Activated CD8-positive, alpha-beta memory T cell treated with anti-CD3 and anti-CD28 coated beads, Interleukin-2, amount 50 U/mL, for 4 hours (primary cell): Measurements from ENCODE around the gene NTNG1.
A peak's percentile ranks its signal among the peaks of the same experiment; 100 is the strongest.
"Not testable (repeated sequence)": the region's sequence is repeated elsewhere in the genome, so short reads cannot be mapped to it uniquely, and the experiment has no call there.

Experiments used
- DNase-seq: peaks from one replicate; pipeline ENCODE4 v3.0.0-alpha.2; 2020

NTNG1 gene

GRCh38 chr1:107140703-107141490 lies at the start of gene NTNG1:
NTNG1 (plus strand) TSS chr1:107141039.
- DNase-seq = peak; percentile 36

GRCh38 chr1:107091418-107091817 lies 49.4 kb upstream of the NTNG1 start:
- DNase-seq = no peak

DNA sequence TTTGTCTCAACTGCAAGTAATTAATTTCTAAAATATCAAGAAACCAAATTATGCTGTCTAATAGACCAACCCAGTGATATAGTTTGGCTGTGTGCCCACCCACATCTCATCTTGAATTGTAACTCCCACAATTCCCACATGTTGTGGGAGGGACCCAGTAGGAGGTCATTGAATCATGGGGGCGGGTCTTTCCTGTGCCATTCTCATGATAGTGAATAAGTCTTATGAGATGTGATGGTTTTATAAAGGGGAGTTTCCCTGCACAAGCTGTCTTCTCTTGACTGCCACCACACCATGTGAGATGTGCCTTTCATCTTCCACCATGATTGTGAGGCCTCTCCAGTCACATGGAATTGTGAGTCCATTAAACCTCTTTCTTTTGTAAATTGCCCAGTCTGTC lies 47.4 kb upstream of the NTNG1 start:
- not testable (repeated sequence) for DNase-seq

DNA sequence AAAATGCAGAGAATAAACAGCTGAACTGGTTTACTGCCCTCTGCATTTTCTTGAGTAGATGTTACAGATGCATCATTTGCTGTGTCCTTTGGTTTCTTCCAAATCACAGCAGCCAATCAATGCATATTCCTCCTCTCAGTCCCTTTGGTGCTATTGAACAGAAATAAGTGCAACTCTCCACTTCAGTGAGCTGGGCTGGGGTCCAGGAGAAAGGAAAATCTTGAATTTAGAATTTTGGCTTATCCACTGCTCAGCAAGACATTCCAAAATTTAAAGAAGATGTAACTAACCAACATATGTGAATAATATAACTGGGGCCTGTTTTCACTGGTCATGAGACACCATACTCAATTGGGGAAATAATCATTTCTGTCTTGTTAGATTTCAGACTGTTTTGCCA lies 45.2 kb upstream of the NTNG1 start:
- no peak for DNase-seq

DNA sequence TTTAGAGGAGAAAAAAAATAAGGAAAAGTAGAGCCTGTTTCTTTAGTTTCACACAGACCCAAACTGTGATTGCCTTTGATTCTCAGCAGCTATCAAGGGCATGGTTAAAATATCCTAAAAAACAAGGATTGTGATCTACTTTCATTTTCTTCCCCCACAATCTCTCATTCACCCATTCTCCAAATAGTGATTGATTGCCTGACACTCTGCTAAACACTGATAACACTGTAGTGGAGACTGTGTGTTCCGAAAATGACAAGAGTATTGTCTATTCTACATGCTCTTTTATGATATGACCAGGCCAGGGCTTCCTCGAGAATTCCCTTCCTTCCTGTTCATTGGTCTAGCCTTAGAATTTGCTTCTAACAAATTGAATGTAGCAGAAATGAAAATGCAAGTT lies 44.1 kb upstream of the NTNG1 start:
- no peak for DNase-seq

- DNase-seq = no peak
These were observed 41.9 kb upstream of the NTNG1 start for GRCh38 chr1:107098961-107099360.

DNA sequence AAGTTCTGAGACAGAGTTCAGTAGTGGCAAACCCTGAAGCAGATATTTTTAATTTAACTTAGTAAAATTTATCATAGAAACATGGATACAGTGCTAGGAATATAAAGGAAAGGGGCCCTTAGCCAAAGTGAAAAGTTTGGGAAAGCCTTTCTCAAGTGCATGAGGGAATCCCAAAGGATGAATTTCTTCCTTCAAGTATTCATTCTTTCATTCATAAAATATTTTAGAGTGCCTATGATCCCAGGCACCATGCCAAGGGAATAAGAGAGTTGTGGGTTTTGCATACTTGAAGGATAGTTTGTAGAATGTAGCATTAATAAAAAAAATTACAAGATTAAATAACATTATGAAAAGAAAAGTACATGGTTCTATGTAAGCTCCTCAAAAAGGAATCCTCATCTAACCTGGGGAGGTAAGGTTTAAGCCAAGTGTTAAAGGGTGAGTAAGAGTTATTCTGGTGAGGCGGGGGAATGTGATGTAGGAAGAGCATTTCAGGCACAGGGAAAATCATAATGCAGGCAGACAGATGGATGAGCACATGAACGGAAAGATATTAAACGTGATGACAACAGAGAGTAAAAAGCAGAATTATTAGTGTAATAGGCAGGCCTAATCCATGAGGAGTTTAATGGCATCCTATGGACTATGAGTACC lies 40.4 kb upstream of the NTNG1 start:
- no peak for DNase-seq

- no peak for DNase-seq
These were observed 34.9 kb upstream of the NTNG1 start for GRCh38 chr1:107105914-107106313.

DNA sequence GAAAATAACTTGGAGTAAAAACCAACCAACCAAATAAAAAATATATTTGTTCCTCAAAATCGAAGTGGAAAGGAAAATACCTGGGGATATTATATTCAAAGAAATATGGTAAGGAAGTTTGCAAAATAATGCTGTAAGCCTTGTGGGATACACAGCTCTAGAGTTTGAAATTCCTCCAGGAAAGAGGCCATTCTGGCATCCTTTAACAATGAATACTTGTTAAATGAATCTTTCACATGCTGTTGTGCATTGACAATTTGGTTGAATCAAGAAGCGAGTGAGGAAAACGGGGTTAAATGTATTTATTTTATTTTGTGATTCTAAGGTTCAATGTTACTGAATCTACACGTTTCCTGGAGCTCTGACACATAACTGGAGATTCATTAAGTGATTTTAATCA lies 30.5 kb upstream of the NTNG1 start:
- DNase-seq = no peak

- DNase-seq = no peak
These were observed 24.5 kb upstream of the NTNG1 start for GRCh38 chr1:107116306-107116790.

DNA sequence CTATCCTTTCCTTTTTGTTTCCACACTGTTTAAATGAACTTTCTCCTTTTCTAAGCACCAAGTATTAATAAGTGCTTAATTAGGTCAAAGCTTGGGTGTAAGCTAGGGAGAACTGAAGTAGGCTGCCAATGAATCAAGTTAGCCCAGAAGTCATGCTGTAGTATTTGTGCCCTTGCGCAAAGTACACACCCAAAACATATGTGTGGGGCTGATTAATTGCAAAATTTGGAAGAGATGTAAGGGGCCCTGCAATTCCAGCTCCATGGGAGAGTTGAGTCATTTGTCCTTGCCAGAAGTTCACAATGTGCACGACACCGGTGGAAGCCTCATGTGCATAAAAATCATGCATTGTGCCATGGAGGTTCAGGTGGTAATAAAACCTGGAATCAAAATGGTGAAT lies 18.6 kb upstream of the NTNG1 start:
- DNase-seq = no peak

- DNase-seq = no peak
These were observed 17.1 kb upstream of the NTNG1 start for GRCh38 chr1:107123741-107124140.

GRCh38 chr1:107124694-107125093 lies 16.1 kb upstream of the NTNG1 start:
- DNase-seq = no peak

DNA sequence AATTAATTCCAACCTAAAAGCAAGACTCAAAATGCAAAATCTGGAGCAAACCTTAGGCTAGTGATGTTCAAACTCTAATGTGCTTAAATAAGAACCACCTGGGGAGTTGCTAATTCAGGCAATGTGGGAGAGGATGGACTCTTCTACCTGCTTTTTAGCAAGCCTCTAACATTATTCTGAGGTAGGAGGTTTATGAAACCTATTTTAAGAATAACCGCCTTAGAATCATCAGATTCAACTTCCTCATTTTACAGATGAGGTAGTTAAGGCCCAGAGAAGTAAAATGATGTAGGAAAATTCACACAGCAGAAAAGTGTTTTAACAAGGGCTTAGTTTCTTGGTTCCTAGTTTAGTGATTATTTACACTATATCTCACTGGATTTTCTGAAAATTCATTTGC lies 8.6 kb upstream of the NTNG1 start:
- DNase-seq = no peak

GRCh38 chr1:107132780-107133179 lies 8.1 kb upstream of the NTNG1 start:
- DNase-seq = no peak

GRCh38 chr1:107135463-107135862 lies 5.4 kb upstream of the NTNG1 start:
- DNase-seq = no peak

DNA sequence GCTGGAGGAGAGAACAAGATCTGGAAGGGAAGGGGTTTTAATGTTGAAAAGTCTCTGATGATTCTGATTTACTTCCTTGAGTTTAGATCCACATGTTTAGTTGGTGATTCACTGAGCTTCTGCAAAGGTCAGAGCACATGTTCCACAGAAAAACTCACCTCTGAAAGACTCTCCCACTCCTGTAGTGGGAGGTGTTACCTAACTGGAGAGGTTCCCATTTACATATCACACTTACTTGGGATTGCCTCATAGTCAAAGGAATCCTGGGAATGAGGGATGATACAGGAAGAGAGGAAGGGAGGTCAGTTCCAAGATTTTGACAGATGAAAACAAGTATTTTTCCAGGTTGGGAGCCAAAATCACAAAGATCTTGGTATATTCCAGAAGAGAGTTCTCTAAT lies 2.7 kb upstream of the NTNG1 start:
- DNase-seq = no peak

GRCh38 chr1:107138767-107139445 lies 1.9 kb upstream of the NTNG1 start:
- no peak for DNase-seq

DNA sequence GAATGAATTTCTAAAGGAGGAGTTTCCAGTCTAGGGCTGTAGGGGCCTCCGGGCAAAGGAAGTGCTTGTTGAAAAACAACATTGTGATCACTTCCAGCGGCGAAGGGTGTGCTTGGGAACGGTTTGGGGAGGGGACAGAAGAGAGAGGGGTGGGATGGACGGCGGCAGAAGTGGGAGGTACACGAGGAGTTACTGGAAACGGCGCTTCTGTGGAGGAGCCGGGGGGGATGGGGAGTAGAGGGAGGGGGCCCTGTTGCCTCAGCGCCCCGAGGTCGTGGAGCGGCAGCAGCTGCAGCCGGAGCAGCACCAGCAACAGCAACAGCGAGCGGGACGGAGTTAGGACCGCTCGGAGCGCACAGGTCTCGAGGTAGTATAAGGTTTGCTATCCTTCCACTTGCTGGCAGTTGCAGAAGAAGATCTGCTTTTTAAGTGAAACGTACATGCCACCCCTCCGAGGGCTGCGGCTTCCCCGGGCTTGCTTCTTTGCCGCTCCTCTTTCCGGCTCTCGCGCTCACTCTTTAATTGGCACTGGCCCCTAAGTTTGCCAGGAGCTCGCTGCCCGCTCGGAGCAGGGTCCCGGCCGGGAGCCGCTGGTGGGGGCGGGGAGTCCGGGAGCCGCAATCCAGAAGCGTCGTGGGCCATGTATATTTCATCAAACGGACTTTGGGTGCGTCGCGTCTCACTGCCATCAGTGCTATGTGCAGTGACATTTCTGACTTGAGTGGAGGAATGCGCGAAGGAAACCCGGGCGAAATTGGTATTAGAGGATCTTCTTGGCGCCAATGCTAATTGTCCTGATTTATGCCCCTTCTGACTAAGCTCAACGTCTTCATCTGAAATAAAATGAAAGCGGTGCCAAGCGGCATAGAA lies 771 bp upstream of the NTNG1 start:
- DNase-seq = peak; percentile 15

DNA sequence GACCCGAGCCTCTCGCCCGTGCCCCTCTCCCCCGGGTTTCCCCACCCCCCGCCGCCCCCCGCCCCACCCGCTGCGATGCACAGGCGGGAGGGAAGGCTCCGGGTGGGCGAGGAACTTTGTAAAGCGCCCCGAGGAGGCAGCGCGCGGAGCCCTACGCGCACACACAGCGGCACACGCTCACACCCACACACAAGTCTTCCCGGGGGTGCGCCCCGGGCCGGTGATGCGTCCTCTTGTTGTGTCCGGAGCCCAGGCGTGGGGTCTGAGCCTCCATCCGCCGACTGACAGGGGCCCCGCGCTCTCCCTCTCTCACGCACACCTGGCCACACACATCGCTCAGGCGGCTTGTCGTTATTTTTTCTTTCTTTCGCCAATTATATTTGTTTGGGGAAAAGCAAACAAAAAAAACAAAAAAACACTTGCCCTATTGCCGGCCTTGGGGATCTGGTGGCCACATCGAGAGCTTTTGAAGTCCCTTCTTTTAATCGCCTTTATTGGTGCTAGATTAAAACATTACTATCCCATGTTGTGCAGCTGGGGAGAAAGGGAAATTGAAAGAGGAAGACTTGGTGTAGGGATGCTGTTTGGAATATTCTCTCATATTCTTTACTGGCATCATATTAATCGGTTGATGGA lies 770 bp downstream of the NTNG1 start:
- peak; percentile 18 for DNase-seq

- no peak for DNase-seq
These were observed 1.3 kb downstream of the NTNG1 start for GRCh38 chr1:107142140-107142542.

DNA sequence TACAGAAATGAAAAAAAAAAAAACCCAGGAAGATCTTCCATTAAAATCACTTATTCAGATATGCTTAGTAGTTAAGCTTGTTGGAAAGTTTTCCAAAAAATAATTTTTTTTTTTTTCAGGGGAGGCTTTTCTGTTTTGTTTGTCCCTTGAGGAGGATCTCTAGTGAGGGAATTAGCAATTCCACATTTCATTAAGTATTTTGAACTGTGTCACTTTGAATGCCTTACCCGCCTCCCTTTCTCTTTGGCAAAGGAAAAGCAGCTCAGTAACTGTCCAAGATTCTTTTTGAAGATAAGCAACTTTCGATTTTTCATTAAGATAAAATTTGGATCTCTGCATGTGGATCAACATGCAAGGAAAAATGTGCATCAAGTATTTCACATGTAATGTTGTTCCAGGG lies 1.8 kb downstream of the NTNG1 start:
- DNase-seq = no peak
